Kidney glomerular epithelial cell (primary cell): ENCODE data around the gene THBS3.
"Not testable (repeated sequence)": the region's sequence is repeated elsewhere in the genome, so short reads cannot be mapped to it uniquely, and the experiment has no call there.

ENCODE experiments used
- DNase-seq: peaks from one replicate; lab custom pipeline; 2025; lab: John Stamatoyannopoulos, UW

The THBS3 gene

GRCh38 chr1:155233502-155233901 is 25.8 kb upstream of the THBS3 start:
- not testable (repeated sequence) for DNase-seq

- not testable (repeated sequence) for DNase-seq
These were observed 24.6 kb upstream of the THBS3 start for GRCh38 chr1:155232001-155232978.

GRCh38 chr1:155231302-155231701 is 23.6 kb upstream of the THBS3 start:
- not testable (repeated sequence) for DNase-seq

GRCh38 chr1:155228096-155228427 is 20.4 kb upstream of the THBS3 start:
- no peak for DNase-seq

- peak; percentile 98 for DNase-seq
These were observed 19.8 kb upstream of the THBS3 start for GRCh38 chr1:155227261-155228095.

GRCh38 chr1:155226910-155227260 is 19.2 kb upstream of the THBS3 start:
- no peak for DNase-seq

GRCh38 chr1:155226188-155226909 is 18.7 kb upstream of the THBS3 start:
- peak; percentile 84 for DNase-seq

GRCh38 chr1:155225404-155225759 is 17.7 kb upstream of the THBS3 start:
- not testable (repeated sequence) for DNase-seq

GRCh38 chr1:155223047-155223446 is 15.3 kb upstream of the THBS3 start:
- DNase-seq: no peak

GRCh38 chr1:155220211-155220965 is 12.7 kb upstream of the THBS3 start:
- DNase-seq: not testable (repeated sequence)

GRCh38 chr1:155219592-155220031 is 11.9 kb upstream of the THBS3 start:
- no peak for DNase-seq

- DNase-seq: peak; percentile 18
These were observed 11.3 kb upstream of the THBS3 start for GRCh38 chr1:155218854-155219591.

- DNase-seq: not testable (repeated sequence)
These were observed 7.0 kb upstream of the THBS3 start for GRCh38 chr1:155214702-155215101.

GRCh38 chr1:155212051-155212440 is 4.3 kb upstream of the THBS3 start:
- DNase-seq: not testable (repeated sequence)

- DNase-seq: not testable (repeated sequence)
These were observed 3.8 kb upstream of the THBS3 start for GRCh38 chr1:155211381-155212050.

- DNase-seq: no peak
These were observed 2.8 kb upstream of the THBS3 start for GRCh38 chr1:155210314-155211104.

- no peak for DNase-seq
These were observed 1.6 kb upstream of the THBS3 start for GRCh38 chr1:155209312-155209721.

GRCh38 chr1:155208541-155209311 is 1.0 kb upstream of the THBS3 start, which contains the start of gene MTX1:
TSS of gene MTX1 (plus strand) at chr1:155208695. CDS start at chr1:155208805, 110 bp downstream.
- peak; percentile 59 for DNase-seq
